H9 (cell line): ENCODE results near the gene SYNJ1. TPM values are rescaled to one million over a fixed set of nuclear protein-coding genes. Genes with fewer than 3 reads are reported as not detected.

Source experiments
- DNase-seq: peaks from one replicate; pipeline ENCODE4 v3.0.0-alpha.2; 2017
- H2AFZ ChIP-seq: one replicate; pipeline ENCODE4 v1.6.1; 2013; ENCODE audit warnings: mild to moderate bottlenecking, low read length, control low read depth, moderate library complexity
- H2AK5ac ChIP-seq: 2 replicates; pipeline ENCODE4 v1.6.1; 2013; ENCODE audit warnings: low read length, control low read depth, mixed read lengths; ENCODE audit not compliant: insufficient read length
- H2BK120ac ChIP-seq: one replicate; pipeline ENCODE4 v1.6.1; 2013; ENCODE audit warnings: low read depth, mild to moderate bottlenecking, low read length, control low read depth, inconsistent platforms; ENCODE audit not compliant: poor library complexity, severe bottlenecking
- H2BK12ac ChIP-seq: 2 replicates; pipeline ENCODE4 v1.6.1; 2013; ENCODE audit warnings: low read length, control low read depth, mixed read lengths, low read depth; ENCODE audit not compliant: insufficient read length
- H2BK15ac ChIP-seq: 2 replicates; pipeline ENCODE4 v1.6.1; 2013; ENCODE audit warnings: low read depth, low read length, control low read depth
- H2BK20ac ChIP-seq: one replicate; pipeline ENCODE4 v1.6.1; 2013; ENCODE audit warnings: low read depth, mild to moderate bottlenecking, low read length, control low read depth, inconsistent platforms; ENCODE audit not compliant: poor library complexity, severe bottlenecking
- H2BK5ac ChIP-seq: 2 replicates; pipeline ENCODE4 v1.6.1; 2013; ENCODE audit warnings: low read length, control low read depth, mixed read lengths; ENCODE audit not compliant: insufficient read length
- H3K14ac ChIP-seq: 2 replicates; pipeline ENCODE4 v1.6.1; 2013; ENCODE audit warnings: low read length, control low read depth; ENCODE audit not compliant: insufficient read depth
- H3K18ac ChIP-seq: 2 replicates; pipeline ENCODE4 v1.6.1; 2013; ENCODE audit warnings: low read depth, mild to moderate bottlenecking, mixed read lengths, low read length, control low read depth; ENCODE audit not compliant: insufficient read length
- H3K23ac ChIP-seq: 2 replicates; pipeline ENCODE4 v1.6.1; 2013; ENCODE audit warnings: low read length, control low read depth, mixed read lengths, low read depth; ENCODE audit not compliant: insufficient read length
- H3K23me2 ChIP-seq: 2 replicates; pipeline ENCODE4 v1.6.1; 2013; ENCODE audit warnings: low read depth, mild to moderate bottlenecking, mixed read lengths, low read length, control low read depth; ENCODE audit not compliant: insufficient read length, poor library complexity, severe bottlenecking
- H3K27ac ChIP-seq: 2 replicates; pipeline ENCODE4 v1.5.1; 2013; ENCODE audit warnings: low read length, control low read depth, mixed read lengths, low read depth; ENCODE audit not compliant: insufficient read length
- H3K27me3 ChIP-seq: 2 replicates; pipeline ENCODE4 v1.6.1; 2013; ENCODE audit warnings: low read length, control low read depth, inconsistent platforms; ENCODE audit not compliant: insufficient read depth
- H3K4ac ChIP-seq: 2 replicates; pipeline ENCODE4 v1.6.1; 2013; ENCODE audit warnings: low read depth, mild to moderate bottlenecking, control low read depth, inconsistent platforms, low read length, moderate library complexity
- H3K4me1 ChIP-seq: 2 replicates; pipeline ENCODE4 v1.6.1; 2013; ENCODE audit warnings: low read length, control low read depth, inconsistent platforms; ENCODE audit not compliant: insufficient read depth
- H3K4me2 ChIP-seq: 2 replicates; pipeline ENCODE4 v1.6.1; 2013; ENCODE audit warnings: low read length, control low read depth, mixed read lengths; ENCODE audit not compliant: insufficient read length, insufficient read depth
- H3K56ac ChIP-seq: 2 replicates; pipeline ENCODE4 v1.6.1; 2013; ENCODE audit warnings: low read depth, mild to moderate bottlenecking, mixed read lengths, low read length, control low read depth; ENCODE audit not compliant: insufficient read length
- H3K79me1 ChIP-seq: 2 replicates; pipeline ENCODE4 v1.6.1; 2013; ENCODE audit warnings: low read depth, mild to moderate bottlenecking, moderate library complexity, low read length, control low read depth, inconsistent platforms; ENCODE audit not compliant: insufficient read depth, poor library complexity, severe bottlenecking
- H3K79me2 ChIP-seq: 2 replicates; pipeline ENCODE4 v1.6.1; 2013; ENCODE audit warnings: low read length, control low read depth, inconsistent platforms; ENCODE audit not compliant: insufficient read depth
- H3K9ac ChIP-seq: 2 replicates; pipeline ENCODE4 v1.6.1; 2013; ENCODE audit warnings: low read length, control low read depth, mixed read lengths; ENCODE audit not compliant: insufficient read length; ENCODE audit errors: extremely low read depth
- H3K9me3 ChIP-seq: one replicate; pipeline ENCODE4 v1.6.1; 2013; ENCODE audit warnings: low read depth, low read length, inconsistent platforms; ENCODE audit not compliant: control insufficient read depth
- H3T11ph ChIP-seq: one replicate; pipeline ENCODE4 v1.6.1; 2013; ENCODE audit warnings: mild to moderate bottlenecking, low read length, control low read depth, inconsistent platforms
- H4K20me1 ChIP-seq: one replicate; pipeline ENCODE4 v1.6.1; 2013; ENCODE audit not compliant: control insufficient read depth, insufficient read length, insufficient read depth
- H4K5ac ChIP-seq: 2 replicates; pipeline ENCODE4 v1.6.1; 2013; ENCODE audit warnings: low read depth, mild to moderate bottlenecking, mixed read lengths, low read length, control low read depth; ENCODE audit not compliant: insufficient read length
- H4K8ac ChIP-seq: replicated peaks from 2 replicates; pipeline ENCODE4 v1.6.1; 2013; ENCODE audit warnings: low read length, control low read depth, mixed read lengths, low read depth; ENCODE audit not compliant: insufficient read length
- H4K91ac ChIP-seq: 2 replicates; pipeline ENCODE4 v1.6.1; 2013; ENCODE audit warnings: low read depth, mild to moderate bottlenecking, moderate library complexity, mixed read lengths, low read length, control low read depth; ENCODE audit not compliant: insufficient read length
- H3K27ac Mint-ChIP-seq, 3 experiments: 2 replicates in 2 of 3; 3 replicates in 1 of 3; pipeline ENCODE4 v1.8.0; 2020 to 2021; ENCODE audit warnings: mixed read lengths in 3 of 3, mild to moderate bottlenecking in 1 of 3, moderate library complexity in 1 of 3
- H3K27me3 Mint-ChIP-seq: 2 replicates; pipeline ENCODE4 v1.8.0; 2021; ENCODE audit warnings: low read depth, mild to moderate bottlenecking, moderate library complexity, mixed read lengths
- H3K36me3 Mint-ChIP-seq, 3 experiments: 2 replicates in 2 of 3; 3 replicates in 1 of 3; pipeline ENCODE4 v1.8.0; 2020 to 2021; ENCODE audit warnings: low read depth in 3 of 3, mixed read lengths in 3 of 3; ENCODE audit not compliant: insufficient read depth in 1 of 3
- H3K4me1 Mint-ChIP-seq, 2 experiments: 2 replicates each; pipeline ENCODE4 v1.8.0; 2020; ENCODE audit warnings: mixed read lengths in 2 of 2
- H3K4me3 Mint-ChIP-seq, 2 experiments: 2 replicates in 1 of 2; 3 replicates in 1 of 2; pipeline ENCODE4 v1.8.0; 2020 to 2021; ENCODE audit warnings: mild to moderate bottlenecking in 2 of 2, mixed read lengths in 2 of 2, moderate library complexity in 1 of 2
- H3K9me3 Mint-ChIP-seq, 2 experiments: 2 replicates in 1 of 2; 3 replicates in 1 of 2; pipeline ENCODE4 v1.8.0; 2020; ENCODE audit warnings: mild to moderate bottlenecking in 2 of 2, mixed read lengths in 2 of 2, moderate library complexity in 1 of 2
- CTCF ChIP-seq: fragments of 200-600 bp; sonication (generic); conservative IDR thresholded peaks from 3 replicates; pipeline ENCODE4 v1.8.0; 2021; ENCODE audit warnings: antibody characterized with exemption, mild to moderate bottlenecking
- WGBS: extraction: QIAGEN DNeasy Blood & Tissue Kit; methylation state at CpG from one replicate; pipeline ENCODE4 v1.1.7; 2013; ENCODE audit warnings: missing lambda C conversion rate, low lambda C conversion rate, mixed read lengths; ENCODE audit not compliant: insufficient read length; ENCODE audit errors: extremely low coverage; 5-methylcytosine and 5-hydroxymethylcytosine counted together
- total RNA-seq: library from RNA; stranded (reverse); gene quantifications from 2 replicates; pipeline ENCODE4 v1.2.1, GENCODE V29; 2021

SYNJ1 gene
- total RNA-seq, 1 experiment from 2014 or later, result 7.1 TPM

GRCh38 chr21:32687643-32688345 lies 40.0 kb downstream of the SYNJ1 start:
- no peaks in the 10 kb centered on the region for H3K23me2 ChIP-seq
- WGBS, result no CpG with 5 or more reads among the region's 4 CpGs
- H3K9me3 Mint-ChIP-seq, result no peaks in the 10 kb centered on the region

More at GRCh38 chr21:32687643-32688345, 40.0 kb downstream of the SYNJ1 start:
- Mint-ChIP-seq H3K4me3 (no peak overlapping the region), H3K36me3 (no peaks in the 10 kb centered on the region), H3K27me3 (no peaks in the 10 kb centered on the region), H3K27ac (no peak overlapping the region), H3K4me1 (0 out of 4 replicates have a peak, but pooled peaks cover 0 to 2% of the 10 kb centered on the region in 2 experiments)
- no peaks in the 10 kb centered on the region for H3K4me1 ChIP-seq
- no peak overlapping the region for H3K9ac ChIP-seq
- H4K5ac ChIP-seq, result no peak overlapping the region
- no peak overlapping the region for H3K4ac ChIP-seq
- DNase-seq, result no peak
- H4K8ac ChIP-seq, result no peak overlapping the region
- H3T11ph ChIP-seq, result no peak overlapping the region
- H3K79me2 ChIP-seq, result no peaks in the 10 kb centered on the region
- H3K4me2 ChIP-seq, result no peak overlapping the region
- no peak overlapping the region for H2BK5ac ChIP-seq
- H3K18ac ChIP-seq, result no peak overlapping the region
- H4K20me1 ChIP-seq, result no peaks in the 10 kb centered on the region
- H3K27ac ChIP-seq, result no peak overlapping the region
- no peak overlapping the region for H2BK20ac ChIP-seq
- H3K23ac ChIP-seq, result no peak overlapping the region
- no peaks in the 10 kb centered on the region for H3K79me1 ChIP-seq
- no peaks in the 10 kb centered on the region for H3K27me3 ChIP-seq
- H2AK5ac ChIP-seq, result no peak overlapping the region
- no peak overlapping the region for H3K56ac ChIP-seq
- no peak overlapping the region for H2BK15ac ChIP-seq
- no peak overlapping the region for H2BK12ac ChIP-seq
- H2AFZ ChIP-seq, result no peak overlapping the region
- peak; percentile 48 for TF ChIP-seq CTCF
- H3K14ac ChIP-seq, result no peak overlapping the region
- no peak overlapping the region for H2BK120ac ChIP-seq
- H4K91ac ChIP-seq, result no peak overlapping the region
- no peaks in the 10 kb centered on the region for H3K9me3 ChIP-seq
